Fibroblast of the conjunctiva (primary cell): ENCODE data around the gene HOXB4.

Experiments
- DNase-seq: peaks from one replicate; pipeline ENCODE4 v3.0.0-alpha.2; 2010; ENCODE audit warnings: low read depth

The HOXB4 gene

GRCh38 chr17:48589831-48590606 is 11.9 kb upstream of the HOXB4 start, which contains the start of gene HOXB3:
HOXB3 (minus strand) TSS chr17:48590241; CDS start chr17:48552474, 37,767 bp downstream.
- DNase-seq: no peak

GRCh38 chr17:48589060-48589830 is 11.1 kb upstream of the HOXB4 start:
- no peak for DNase-seq

GRCh38 chr17:48588528-48588927 is 10.4 kb upstream of the HOXB4 start:
- no peak for DNase-seq

- DNase-seq: no peak
Measured at GRCh38 chr17:48588074-48588415, 9.9 kb upstream of the HOXB4 start.

GRCh38 chr17:48587276-48588073 is 9.3 kb upstream of the HOXB4 start:
- no peak for DNase-seq

- DNase-seq: no peak
Measured at GRCh38 chr17:48586355-48587258, 8.5 kb upstream of the HOXB4 start.

- DNase-seq: no peak
Measured at GRCh38 chr17:48584223-48584741, 6.1 kb upstream of the HOXB4 start.

- no peak for DNase-seq
Measured at GRCh38 chr17:48583708-48584222, 5.6 kb upstream of the HOXB4 start.

- DNase-seq: no peak
Measured at GRCh38 chr17:48582750-48583069, 4.6 kb upstream of the HOXB4 start.

- no peak for DNase-seq
Measured at GRCh38 chr17:48579760-48580554, 1.8 kb upstream of the HOXB4 start.

- DNase-seq: no peak
Measured at GRCh38 chr17:48579471-48579759, 1.3 kb upstream of the HOXB4 start.

GRCh38 chr17:48578616-48579470 is 693 bp upstream of the HOXB4 start:
- no peak for DNase-seq

GRCh38 chr17:48577330-48577945 is 712 bp downstream of the HOXB4 start:
- DNase-seq: no peak

- no peak for DNase-seq
Measured at GRCh38 chr17:48576479-48577309, 1.5 kb downstream of the HOXB4 start.

- DNase-seq: no peak
Measured at GRCh38 chr17:48575673-48576478, 2.3 kb downstream of the HOXB4 start.

GRCh38 chr17:48575066-48575582 is 3.0 kb downstream of the HOXB4 start:
- no peak for DNase-seq

GRCh38 chr17:48574505-48575065 is 3.6 kb downstream of the HOXB4 start:
- no peak for DNase-seq
